HepG2 (cell line): ENCODE results near the gene MPST. TPM values are rescaled to one million over a fixed set of nuclear protein-coding genes. Genes with fewer than 3 reads are reported as not detected.

ENCODE experiments used
- ATAC-seq: fragments of 200-7000 bp; cut with Tn5 transposase; 3 replicates; pipeline ENCODE4 v1.9.1; 2020; ENCODE audit warnings: mild to moderate bottlenecking, moderate library complexity
- BruUV-seq: library from RNA; stranded (reverse); fragments of 400-500 nt; replicated peaks from 2 replicates; lab custom pipeline; 2021; lab: Mats Ljungman, UMichigan
- CTCF ChIA-PET: fragments of 300-600 bp; formaldehyde crosslinking; extraction: SDS; loops from one replicate; lab custom pipeline; 2021; ENCODE audit warnings: low total read pairs, inconsistent platforms, low intra/inter-chr PET ratio; lab: Yijun Ruan, JAX
- POLR2A ChIA-PET: fragments of 350-600 bp; sonication (Branson Sonifier 250); formaldehyde crosslinking; loops from one replicate; lab custom pipeline; 2020; ENCODE audit warnings: antibody characterized with exemption, inconsistent platforms; lab: Yijun Ruan, JAX
- DNase-seq: peaks from one replicate; pipeline ENCODE4 v3.0.0-alpha.2; 2015; ENCODE audit warnings: low spot score
- FAIRE-seq: peaks from 3 replicates; lab custom pipeline; 2011; peaks lifted over from hg19 to GRCh38; lab: Jason Lieb, UNC
- H2AFZ ChIP-seq: one replicate; pipeline ENCODE4 v1.6.1; 2011; ENCODE audit warnings: low read length, inconsistent platforms
- H3K27ac ChIP-seq: fragments of 300-600 bp; 3 replicates; pipeline ENCODE4 v1.8.0; 2011; ENCODE audit warnings: mixed run types, mild to moderate bottlenecking, mixed read lengths, low read length, inconsistent platforms; ENCODE audit not compliant: insufficient read depth; ENCODE audit errors: extremely low read length
- H3K27me3 ChIP-seq, 2 experiments: fragments of 200-600 bp in 1 of 2; 2 replicates in 1 of 2; 3 replicates in 1 of 2; pipeline versions ENCODE4 v1.6.0 to v1.8.0; 2011; ENCODE audit warnings: low read length in 2 of 2, mild to moderate bottlenecking in 2 of 2, moderate library complexity in 2 of 2, inconsistent platforms in 1 of 2; ENCODE audit not compliant: insufficient read depth in 2 of 2, control insufficient read depth in 1 of 2
- H3K36me3 ChIP-seq, 2 experiments: fragments of 200-600 bp in 1 of 2; replicated peaks in 1 of 2; 2 replicates in 1 of 2; 3 replicates in 1 of 2; pipeline versions ENCODE4 v1.5.1 to v1.8.0; 2011; ENCODE audit warnings: low read length in 2 of 2, inconsistent platforms in 1 of 2; ENCODE audit not compliant: insufficient read depth in 2 of 2, control insufficient read depth in 1 of 2
- H3K4me1 ChIP-seq: 2 replicates; pipeline ENCODE4 v1.5.1; 2012; ENCODE audit warnings: low read length, inconsistent platforms; ENCODE audit not compliant: insufficient read depth
- H3K4me2 ChIP-seq: 2 replicates; pipeline ENCODE4 v1.6.0; 2011; ENCODE audit warnings: low read depth, low read length, inconsistent platforms
- H3K4me3 ChIP-seq, 3 experiments: fragments of 200-600 bp in 1 of 3; sonication (generic), shearing (Covaris generic) in 1 of 3; replicated peaks in 1 of 3; 2 replicates each; pipeline ENCODE4 v1.5.1; 2011 to 2016; ENCODE audit warnings: low read length in 3 of 3, inconsistent platforms in 2 of 3, low read depth in 2 of 3, mild to moderate bottlenecking in 2 of 3, control low read depth in 1 of 3, mixed read lengths in 1 of 3; ENCODE audit not compliant: insufficient read depth in 1 of 3
- H3K79me2 ChIP-seq: one replicate; pipeline ENCODE4 v1.6.1; 2011; ENCODE audit warnings: low read length, inconsistent platforms; ENCODE audit not compliant: insufficient read depth
- H3K9ac ChIP-seq: 2 replicates; pipeline ENCODE4 v1.6.0; 2011; ENCODE audit warnings: mild to moderate bottlenecking, low read depth, low read length, inconsistent platforms; ENCODE audit not compliant: insufficient read depth
- H3K9me3 ChIP-seq: 2 replicates; pipeline ENCODE4 v1.5.1; 2012; ENCODE audit warnings: mild to moderate bottlenecking, low read length
- H4K20me1 ChIP-seq: 2 replicates; pipeline ENCODE4 v1.6.0; 2011; ENCODE audit warnings: inconsistent platforms, mild to moderate bottlenecking, low read length, moderate library complexity; ENCODE audit not compliant: insufficient read depth
- BHLHE40 ChIP-seq: IDR thresholded peaks from 2 replicates; pipeline ENCODE4 v1.6.1; 2011; ENCODE audit warnings: low read length, improper control_type of control experiment
- HDAC2 ChIP-seq: sonication (generic); formaldehyde crosslinking; IDR thresholded peaks from 2 replicates; pipeline ENCODE4 v1.4.0; 2020; ENCODE audit warnings: missing genetic modification reagents
- PTBP1 ChIP-seq: fragments of 200-400 bp; formaldehyde crosslinking; IDR thresholded peaks from 2 replicates; pipeline ENCODE4 v1.6.1; 2018; ENCODE audit warnings: low read length, low read depth; ENCODE audit not compliant: poor library complexity, severe bottlenecking
- YEATS4 ChIP-seq: sonication (generic); formaldehyde crosslinking; IDR thresholded peaks from 2 replicates; pipeline ENCODE4 v1.4.0; 2020; ENCODE audit warnings: missing genetic modification reagents, borderline replicate concordance
- ZNF382 ChIP-seq: sonication (generic); formaldehyde crosslinking; IDR thresholded peaks from 2 replicates; pipeline ENCODE4 v1.5.0; 2020; ENCODE audit warnings: missing genetic modification reagents, mild to moderate bottlenecking, borderline replicate concordance
- ZNF503 ChIP-seq: sonication (generic); formaldehyde crosslinking; IDR thresholded peaks from 2 replicates; pipeline ENCODE4 v1.4.0; 2020; ENCODE audit warnings: missing genetic modification reagents
- ZNF563 ChIP-seq: sonication (generic); formaldehyde crosslinking; IDR thresholded peaks from 2 replicates; pipeline ENCODE4 v1.8.0; 2022; ENCODE audit warnings: mild to moderate bottlenecking, moderate library complexity, missing genetic modification reagents
- ZNF775 ChIP-seq: sonication (generic); formaldehyde crosslinking; IDR thresholded peaks from 2 replicates; pipeline ENCODE4 v1.4.0; 2020; ENCODE audit warnings: missing genetic modification reagents, mild to moderate bottlenecking, moderate library complexity, borderline replicate concordance
- ZNF878 ChIP-seq: sonication (generic); formaldehyde crosslinking; IDR thresholded peaks from 2 replicates; pipeline ENCODE4 v1.8.1; 2023; ENCODE audit warnings: mild to moderate bottlenecking, missing genetic modification reagents, moderate library complexity
- WGBS: methylation state at CpG from one replicate; pipeline ENCODE4 v1.1.6; 2017; ENCODE audit warnings: low lambda C conversion rate; 5-methylcytosine and 5-hydroxymethylcytosine counted together
- in situ Hi-C: cut with HindIII; loops from 2 replicates; pipeline ENCODE4 v1.10.0; 2017; ENCODE audit warnings: low pct_unique_long_range_greater_than_20kb; ENCODE audit not compliant: extremely low pct_ligation_motif_present
- intact Hi-C: fragments of 100-400 bp; cut with micrococcal nuclease; formaldehyde crosslinking; loops from one replicate; pipeline ENCODE4 v1.10.0; 2022; ENCODE audit not compliant: unreplicated experiment
- polyA plus RNA-seq, 8 experiments: library from polyadenylated mRNA; depleted of rRNA in 3 of 8; stranded (reverse) in 7 of 8; unstranded in 1 of 8; fragments of >200 nt; fragmentation: Illumina TruSeq in 4 of 8; extraction: Trizol in 4 of 8; gene quantifications; 2 replicates each; pipeline versions ENCODE4 v1.2.1 to v1.2.3, GENCODE V29; 2011 to 2016; ENCODE audit warnings: low read depth in 4 of 8, missing spikeins in 1 of 8, mixed read lengths in 1 of 8; ENCODE audit not compliant: insufficient read depth in 1 of 8
- total RNA-seq, 5 experiments: library from RNA; depleted of rRNA; stranded (reverse); fragments of >200 nt; fragmentation: Illumina TruSeq; extraction: Trizol; gene quantifications; 2 replicates each; pipeline ENCODE4 v1.2.3, GENCODE V29; 2016; ENCODE audit warnings: low read depth in 1 of 5
- TF ChIP-seq, protein P1 (sequence below): sonication (generic); formaldehyde crosslinking; IDR thresholded peaks from one replicate; pipeline ENCODE4 v1.5.1; 2020; ENCODE audit warnings: mild to moderate bottlenecking, missing genetic modification reagents; ENCODE audit errors: not compliant biosample characterization
- TF ChIP-seq, protein P2 (sequence below): sonication (generic); formaldehyde crosslinking; IDR thresholded peaks from 2 replicates; pipeline ENCODE4 v1.9.0; 2021; ENCODE audit warnings: missing genetic modification reagents, borderline replicate concordance

MPST gene
- total and polyA plus RNA-seq, 2 of the 13 experiments (the other 11 are each of a cell fraction or from before 2014, with no cell fraction given) = 133 to 141 TPM

GRCh38 chr22:36988075-36988832 is 31.3 kb upstream of the MPST start:
- H3K4me2 ChIP-seq = no peak overlapping the region
- 10% methylated on average over 12 of the region's 12 CpGs for WGBS
- H4K20me1 ChIP-seq = no peaks in the 10 kb centered on the region
- FAIRE-seq (no peak), ATAC-seq (no peak), DNase-seq (no peak)
- H3K36me3 ChIP-seq = no peaks in the 10 kb centered on the region
- intact Hi-C loops = loop anchor here (5.0 kb wide), 1 partner anchor 34 kb away; no protein-coding TSS in a partner anchor
- CTCF ChIA-PET = no interaction called here
- H3K27me3 ChIP-seq = peaks cover 2 to 28% of the 10 kb centered on the region in 2 experiments; a peak in 3 of 5 replicates
- peaks cover 14% of the 10 kb centered on the region for H3K9me3 ChIP-seq
- H3K79me2 ChIP-seq = no peaks in the 10 kb centered on the region
- no peak overlapping the region for H3K9ac ChIP-seq
- POLR2A ChIA-PET = no interaction called here
- BruUV-seq = no TSS peak
- no peak overlapping the region for H2AFZ ChIP-seq
- H3K4me1 ChIP-seq = no peaks in the 10 kb centered on the region
- H3K4me3 ChIP-seq = no peak overlapping the region
- H3K27ac ChIP-seq = no peak overlapping the region
- in situ Hi-C loops = no loop called here
- TF ChIP-seq, protein P1, sequence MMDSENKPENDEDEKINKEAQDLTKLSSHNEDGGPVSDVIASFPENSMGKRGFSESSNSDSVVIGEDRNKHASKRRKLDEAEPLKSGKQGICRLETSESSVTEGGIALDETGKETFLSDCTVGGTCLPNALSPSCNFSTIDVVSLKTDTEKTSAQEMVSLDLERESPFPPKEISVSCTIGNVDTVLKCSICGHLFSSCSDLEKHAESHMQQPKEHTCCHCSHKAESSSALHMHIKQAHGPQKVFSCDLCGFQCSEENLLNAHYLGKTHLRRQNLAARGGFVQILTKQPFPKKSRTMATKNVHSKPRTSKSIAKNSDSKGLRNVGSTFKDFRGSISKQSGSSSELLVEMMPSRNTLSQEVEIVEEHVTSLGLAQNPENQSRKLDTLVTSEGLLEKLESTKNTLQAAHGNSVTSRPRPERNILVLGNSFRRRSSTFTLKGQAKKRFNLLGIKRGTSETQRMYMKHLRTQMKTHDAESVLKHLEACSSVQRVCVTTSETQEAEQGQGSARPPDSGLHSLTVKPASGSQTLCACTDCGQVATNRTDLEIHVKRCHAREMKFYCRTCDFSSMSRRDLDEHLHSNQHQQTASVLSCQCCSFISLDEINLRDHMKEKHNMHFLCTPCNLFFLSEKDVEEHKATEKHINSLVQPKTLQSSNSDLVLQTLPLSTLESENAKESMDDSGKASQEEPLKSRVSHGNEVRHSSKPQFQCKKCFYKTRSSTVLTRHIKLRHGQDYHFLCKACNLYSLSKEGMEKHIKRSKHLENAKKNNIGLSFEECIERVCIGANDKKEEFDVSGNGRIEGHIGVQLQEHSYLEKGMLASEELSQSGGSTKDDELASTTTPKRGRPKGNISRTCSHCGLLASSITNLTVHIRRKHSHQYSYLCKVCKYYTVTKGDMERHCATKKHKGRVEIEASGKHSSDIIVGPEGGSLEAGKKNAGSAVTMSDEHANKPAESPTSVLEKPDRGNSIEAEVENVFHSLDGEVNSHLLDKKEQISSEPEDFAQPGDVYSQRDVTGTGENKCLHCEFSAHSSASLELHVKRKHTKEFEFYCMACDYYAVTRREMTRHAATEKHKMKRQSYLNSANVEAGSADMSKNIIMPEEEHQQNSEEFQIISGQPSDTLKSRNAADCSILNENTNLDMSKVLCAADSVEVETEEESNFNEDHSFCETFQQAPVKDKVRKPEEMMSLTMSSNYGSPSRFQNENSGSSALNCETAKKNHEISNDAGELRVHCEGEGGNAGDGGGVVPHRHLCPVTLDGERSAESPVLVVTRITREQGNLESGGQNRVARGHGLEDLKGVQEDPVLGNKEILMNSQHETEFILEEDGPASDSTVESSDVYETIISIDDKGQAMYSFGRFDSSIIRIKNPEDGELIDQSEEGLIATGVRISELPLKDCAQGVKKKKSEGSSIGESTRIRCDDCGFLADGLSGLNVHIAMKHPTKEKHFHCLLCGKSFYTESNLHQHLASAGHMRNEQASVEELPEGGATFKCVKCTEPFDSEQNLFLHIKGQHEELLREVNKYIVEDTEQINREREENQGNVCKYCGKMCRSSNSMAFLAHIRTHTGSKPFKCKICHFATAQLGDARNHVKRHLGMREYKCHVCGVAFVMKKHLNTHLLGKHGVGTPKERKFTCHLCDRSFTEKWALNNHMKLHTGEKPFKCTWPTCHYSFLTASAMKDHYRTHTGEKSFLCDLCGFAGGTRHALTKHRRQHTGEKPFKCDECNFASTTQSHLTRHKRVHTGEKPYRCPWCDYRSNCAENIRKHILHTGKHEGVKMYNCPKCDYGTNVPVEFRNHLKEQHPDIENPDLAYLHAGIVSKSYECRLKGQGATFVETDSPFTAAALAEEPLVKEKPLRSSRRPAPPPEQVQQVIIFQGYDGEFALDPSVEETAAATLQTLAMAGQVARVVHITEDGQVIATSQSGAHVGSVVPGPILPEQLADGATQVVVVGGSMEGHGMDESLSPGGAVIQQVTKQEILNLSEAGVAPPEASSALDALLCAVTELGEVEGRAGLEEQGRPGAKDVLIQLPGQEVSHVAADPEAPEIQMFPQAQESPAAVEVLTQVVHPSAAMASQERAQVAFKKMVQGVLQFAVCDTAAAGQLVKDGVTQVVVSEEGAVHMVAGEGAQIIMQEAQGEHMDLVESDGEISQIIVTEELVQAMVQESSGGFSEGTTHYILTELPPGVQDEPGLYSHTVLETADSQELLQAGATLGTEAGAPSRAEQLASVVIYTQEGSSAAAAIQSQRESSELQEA (CRISPR knock-in tag) = no peak
- TF ChIP-seq ZNF775 (CRISPR knock-in tag) (no peak), ZNF503 (no peak), ZNF878 (CRISPR knock-in tag) (no peak), ZNF563 (CRISPR knock-in tag) (no peak), YEATS4 (CRISPR knock-in tag) (no peak), ZNF382 (no peak), PTBP1 (no peak), HDAC2 (CRISPR knock-in tag) (no peak), BHLHE40 (no peak)
- TF ChIP-seq, protein P2, sequence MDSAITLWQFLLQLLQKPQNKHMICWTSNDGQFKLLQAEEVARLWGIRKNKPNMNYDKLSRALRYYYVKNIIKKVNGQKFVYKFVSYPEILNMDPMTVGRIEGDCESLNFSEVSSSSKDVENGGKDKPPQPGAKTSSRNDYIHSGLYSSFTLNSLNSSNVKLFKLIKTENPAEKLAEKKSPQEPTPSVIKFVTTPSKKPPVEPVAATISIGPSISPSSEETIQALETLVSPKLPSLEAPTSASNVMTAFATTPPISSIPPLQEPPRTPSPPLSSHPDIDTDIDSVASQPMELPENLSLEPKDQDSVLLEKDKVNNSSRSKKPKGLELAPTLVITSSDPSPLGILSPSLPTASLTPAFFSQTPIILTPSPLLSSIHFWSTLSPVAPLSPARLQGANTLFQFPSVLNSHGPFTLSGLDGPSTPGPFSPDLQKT (CRISPR knock-in tag) = no peak
